Panc1 (cell line): ENCODE data around the gene RING1. TPM values are rescaled to one million over a fixed set of nuclear protein-coding genes. Genes with fewer than 3 reads are reported as not detected.

Experiments
- ATAC-seq: fragments of 200-7000 bp; cut with Tn5 transposase; 2 replicates; pipeline ENCODE4 v1.9.1; 2020; ENCODE audit warnings: mild to moderate bottlenecking, moderate library complexity
- BruUV-seq: library from RNA; stranded (reverse); fragments of 400-500 nt; replicated peaks from 2 replicates; lab custom pipeline; 2021; lab: Mats Ljungman, UMichigan
- CTCF ChIA-PET: fragments of 300-600 bp; sonication (Branson Sonifier 250); formaldehyde crosslinking; loops from one replicate; lab custom pipeline; 2022; ENCODE audit warnings: antibody characterized with exemption; lab: Charles Lee
- POLR2A ChIA-PET: fragments of 300-600 bp; sonication (Branson Sonifier 250); formaldehyde crosslinking; loops from one replicate; lab custom pipeline; 2022; ENCODE audit warnings: antibody characterized with exemption; lab: Charles Lee
- DNase-seq: peaks from one replicate; pipeline ENCODE4 v3.0.0-alpha.2; 2010; ENCODE audit warnings: low read depth, low spot score
- H3K27ac ChIP-seq: 2 replicates; pipeline ENCODE4 v1.5.1; 2011; ENCODE audit warnings: mild to moderate bottlenecking, low read length, inconsistent platforms
- H3K27me3 ChIP-seq: fragments of 200-500 bp; sonication (Bioruptor generic); 2 replicates; pipeline ENCODE4 v1.6.0; 2014; ENCODE audit warnings: low read length, inconsistent platforms; ENCODE audit not compliant: control insufficient read depth, insufficient read depth
- H3K36me3 ChIP-seq: fragments of 200-500 bp; sonication (Bioruptor generic); 2 replicates; pipeline ENCODE4 v1.5.1; 2014; ENCODE audit warnings: inconsistent platforms, mild to moderate bottlenecking, low read length, moderate library complexity; ENCODE audit not compliant: control insufficient read depth, insufficient read depth
- H3K4me1 ChIP-seq: 2 replicates; pipeline ENCODE4 v1.5.1; 2011; ENCODE audit warnings: inconsistent platforms, mild to moderate bottlenecking, low read length, moderate library complexity; ENCODE audit not compliant: control insufficient read depth, insufficient read depth
- H3K4me3 ChIP-seq, 2 experiments: 2 replicates each; pipeline ENCODE4 v1.5.1; 2011 to 2012; ENCODE audit warnings: low read depth in 2 of 2, low read length in 2 of 2, mild to moderate bottlenecking in 2 of 2, inconsistent platforms in 1 of 2, moderate library complexity in 1 of 2
- H3K9me3 ChIP-seq: fragments of 200-500 bp; sonication (Bioruptor generic); 2 replicates; pipeline ENCODE4 v1.5.1; 2014; ENCODE audit warnings: low read depth, mild to moderate bottlenecking, inconsistent platforms, low read length, moderate library complexity; ENCODE audit not compliant: control insufficient read depth, insufficient read depth
- CTCF ChIP-seq: fragments of 450-650 bp; IDR thresholded peaks from 2 replicates; pipeline ENCODE4 v1.5.1; 2017; ENCODE audit warnings: mild to moderate bottlenecking
- POLR2AphosphoS5 ChIP-seq: IDR thresholded peaks from 2 replicates; pipeline ENCODE4 v1.6.1; 2012; ENCODE audit warnings: mild to moderate bottlenecking, low read depth, low read length, moderate library complexity
- REST ChIP-seq, 2 experiments: IDR thresholded peaks; 2 replicates each; pipeline ENCODE4 v1.6.1; 2011 to 2012; ENCODE audit warnings: low read depth in 2 of 2, control low read depth in 1 of 2, low read length in 1 of 2, mild to moderate bottlenecking in 1 of 2, moderate library complexity in 1 of 2; ENCODE audit not compliant: insufficient read depth in 1 of 2
- SIN3A ChIP-seq: IDR thresholded peaks from 2 replicates; pipeline ENCODE4 v1.6.1; 2012; ENCODE audit warnings: low read depth, mild to moderate bottlenecking, low read length, moderate library complexity, borderline replicate concordance; ENCODE audit not compliant: insufficient read depth
- TCF7L2 ChIP-seq: IDR thresholded peaks from 2 replicates; pipeline ENCODE4 v1.6.1; 2011; ENCODE audit warnings: mild to moderate bottlenecking, low read depth, low read length, inconsistent platforms
- in situ Hi-C: cut with HindIII; loops from 2 replicates; pipeline ENCODE4 v1.10.0; 2016; ENCODE audit warnings: low sequenced_read_pairs, low pct_unique_long_range_greater_than_20kb
- intact Hi-C: fragments of 100-400 bp; cut with micrococcal nuclease; formaldehyde crosslinking; loops from one replicate; pipeline ENCODE4 v1.10.0; 2022; ENCODE audit not compliant: unreplicated experiment
- total RNA-seq: library from RNA; stranded (reverse); gene quantifications from one replicate; pipeline ENCODE4 v1.2.1, GENCODE V29; 2021; ENCODE audit not compliant: unreplicated experiment

The RING1 gene
- total RNA-seq, 1 experiment from 2014 or later = 33.7 TPM

DNA sequence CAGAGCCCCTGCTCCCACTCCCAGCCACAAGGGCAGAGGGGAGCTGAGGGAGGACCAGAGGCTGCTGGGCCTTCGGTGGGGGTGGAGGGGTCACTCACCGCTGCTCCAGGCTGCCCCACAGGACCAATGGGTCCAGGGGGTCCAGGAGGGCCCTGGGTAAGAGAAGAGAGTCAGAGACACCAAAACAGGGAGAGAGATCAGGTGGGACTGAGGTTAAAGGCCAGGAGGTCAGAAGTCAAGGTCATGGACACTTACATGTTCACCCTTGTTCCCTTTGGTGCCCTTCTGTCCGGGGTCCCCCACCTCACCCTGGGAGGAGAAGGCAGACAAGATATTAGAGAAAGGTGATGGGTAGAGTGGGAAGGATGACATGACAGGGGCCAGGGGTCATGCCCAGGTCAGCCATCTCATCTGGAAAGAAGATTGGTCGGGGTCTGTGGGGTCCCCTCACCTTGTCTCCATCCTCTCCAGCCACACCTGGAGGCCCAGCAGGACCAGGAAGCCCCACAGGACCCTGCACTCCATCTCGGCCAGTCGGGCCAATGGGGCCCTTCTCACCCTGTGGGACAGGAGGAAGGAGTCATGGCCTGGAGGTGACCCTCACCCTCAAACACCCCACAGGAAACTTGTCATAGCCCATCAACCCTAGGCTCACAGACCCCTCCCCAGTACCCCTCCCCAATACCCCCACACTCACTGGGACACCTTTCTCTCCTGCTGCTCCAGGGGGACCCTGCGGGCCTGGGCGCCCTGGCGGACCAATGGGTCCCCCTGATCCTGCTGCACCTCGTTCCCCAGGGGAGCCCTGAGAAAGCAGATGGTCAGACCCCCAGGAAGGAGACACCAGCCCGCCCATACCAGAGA is 37.1 kb upstream of the RING1 start:
- in situ Hi-C loops = no loop called here
- no peaks in the 10 kb centered on the region for H3K36me3 ChIP-seq
- ChIA-PET CTCF (interaction anchor here (0.8 kb wide), 1 partner anchor 9 kb away, joined by 3 read pairs; no protein-coding TSS in a partner anchor), POLR2A (no interaction called here)
- intact Hi-C loops = loop anchor here (10.0 kb wide), 2 partner anchors 46 to 156 kb away; no protein-coding TSS in a partner anchor
- TF ChIP-seq CTCF = no peak
- TF ChIP-seq TCF7L2 = no peak
- no peak for TF ChIP-seq POLR2AphosphoS5
- TF ChIP-seq SIN3A = no peak
- TF ChIP-seq REST (IDR thresholded peaks at IDR 0.05; ENCODE audit: insufficient read depth in 1 of 2, low read depth in 2 of 2, low read length in 1 of 2) = no peak
- H3K4me3 ChIP-seq = no peak overlapping the region
- ATAC-seq (no peak), DNase-seq (no peak)
- BruUV-seq = no TSS peak
- H3K9me3 ChIP-seq = no peaks in the 10 kb centered on the region
- H3K27ac ChIP-seq = no peak overlapping the region
- peaks cover 6% of the 10 kb centered on the region for H3K4me1 ChIP-seq
- no peaks in the 10 kb centered on the region for H3K27me3 ChIP-seq

GRCh38 chr6:33171880-33172687 is 36.2 kb upstream of the RING1 start:
- ATAC-seq (peak; percentile 4; the same call in 1 of the 2 replicates), DNase-seq (no peak)
- POLR2A ChIA-PET = interaction anchor here (0.6 to 0.7 kb wide), 3 partner anchors 127 to 1202 kb away, joined by 3 to 19 read pairs (median 4); no protein-coding TSS in a partner anchor
- Histone ChIP-seq H3K4me3 (no peak overlapping the region), H3K27me3 (no peaks in the 10 kb centered on the region), H3K27ac (no peak overlapping the region), H3K36me3 (no peaks in the 10 kb centered on the region), H3K9me3 (no peaks in the 10 kb centered on the region), H3K4me1 (peaks cover 6% of the 10 kb centered on the region)
- BruUV-seq = no TSS peak
- CTCF ChIA-PET = interaction anchor here (0.7 to 0.9 kb wide), 3 partner anchors 8 to 171 kb away, joined by 3 to 6 read pairs (median 4); no protein-coding TSS in a partner anchor
- in situ Hi-C loops = no loop called here
- TF ChIP-seq SIN3A (no peak), REST (IDR thresholded peaks at IDR 0.05; ENCODE audit: insufficient read depth in 1 of 2, low read depth in 2 of 2, low read length in 1 of 2) (no peak), CTCF (no peak), POLR2AphosphoS5 (no peak), TCF7L2 (no peak)
- intact Hi-C loops = loop anchor here (10.0 kb wide), 2 partner anchors 47 to 157 kb away; no protein-coding TSS in a partner anchor
